Cardiac muscle cell (in vitro differentiated cells and primary cell): ENCODE data around the gene AFAP1L1. TPM values are rescaled to one million over a fixed set of nuclear protein-coding genes. Genes with fewer than 3 reads are reported as not detected.

Experiments used
- DNase-seq, 2 donors: peaks; one replicate each; pipeline versions ENCODE4 v3.0.0 to v3.0.0-alpha.2; 2010 to 2017; ENCODE audit warnings: low read depth in 1 of 2, low spot score in 1 of 2
- H3K27ac ChIP-seq: fragments of 200-600 bp; sonication (generic); 2 replicates; pipeline ENCODE4 v1.5.1; 2016
- H3K27me3 ChIP-seq: fragments of 200-600 bp; sonication (generic); 2 replicates; pipeline ENCODE4 v1.6.0; 2016; ENCODE audit warnings: control low read depth
- H3K36me3 ChIP-seq: fragments of 200-600 bp; sonication (generic); 2 replicates; pipeline ENCODE4 v1.5.1; 2016; ENCODE audit warnings: control low read depth
- H3K4me1 ChIP-seq: fragments of 200-600 bp; sonication (generic); 2 replicates; pipeline ENCODE4 v1.8.1; 2017; ENCODE audit warnings: low read depth, mild to moderate bottlenecking, mixed run types
- H3K4me3 ChIP-seq: fragments of 200-600 bp; sonication (generic); 2 replicates; pipeline ENCODE4 v1.5.1; 2016; ENCODE audit warnings: mild to moderate bottlenecking
- H3K9me3 ChIP-seq: fragments of 200-600 bp; sonication (generic); 2 replicates; pipeline ENCODE4 v1.5.1; 2017; ENCODE audit warnings: low read depth, mild to moderate bottlenecking, control low read depth
- polyA plus RNA-seq: library from polyadenylated mRNA; unstranded; fragments of >200 nt; fragmentation: Nextera tagmentation; extraction: Ambion mirVana; gene quantifications from 2 replicates; pipeline ENCODE4 v1.2.1, GENCODE V29; 2016
- total RNA-seq: library from RNA; depleted of rRNA; stranded (reverse); fragments of >200 nt; gene quantifications from 2 replicates; pipeline ENCODE4 v1.2.3, GENCODE V29; 2016
- TF ChIP-seq, protein P1 (sequence below): IDR thresholded peaks from 2 replicates; pipeline ENCODE4 v1.5.1; 2012; ENCODE audit warnings: low read depth, mild to moderate bottlenecking, low read length

The AFAP1L1 gene
- total and polyA plus RNA-seq, 2 experiments from 2014 or later, result 24.0 to 39.3 TPM

DNA sequence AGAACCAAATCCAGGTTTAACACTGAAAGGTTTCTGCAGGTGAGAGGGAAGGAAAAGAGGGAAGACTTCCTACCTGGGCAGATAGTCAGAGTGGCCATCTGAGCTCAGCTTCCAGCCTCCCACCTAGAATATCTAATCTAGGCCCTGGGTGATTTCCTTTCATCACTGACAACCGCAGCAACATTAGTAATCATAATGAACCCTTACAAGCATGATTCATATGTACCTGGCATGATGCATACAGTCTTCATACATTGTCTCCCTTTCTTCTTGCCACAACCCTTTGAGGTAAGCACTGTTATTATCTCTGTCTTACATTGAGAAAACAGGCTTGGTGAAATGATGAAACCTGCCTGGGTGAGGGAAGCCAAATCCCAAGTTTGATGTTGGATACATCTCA lies 13.5 kb downstream of the AFAP1L1 start:
- no peak overlapping the region for H3K4me3 ChIP-seq
- peaks cover 40% of the 10 kb centered on the region for H3K4me1 ChIP-seq
- no peaks in the 10 kb centered on the region for H3K36me3 ChIP-seq
- H3K9me3 ChIP-seq, result no peaks in the 10 kb centered on the region
- H3K27ac ChIP-seq, result no peak overlapping the region
- TF ChIP-seq, protein P1, sequence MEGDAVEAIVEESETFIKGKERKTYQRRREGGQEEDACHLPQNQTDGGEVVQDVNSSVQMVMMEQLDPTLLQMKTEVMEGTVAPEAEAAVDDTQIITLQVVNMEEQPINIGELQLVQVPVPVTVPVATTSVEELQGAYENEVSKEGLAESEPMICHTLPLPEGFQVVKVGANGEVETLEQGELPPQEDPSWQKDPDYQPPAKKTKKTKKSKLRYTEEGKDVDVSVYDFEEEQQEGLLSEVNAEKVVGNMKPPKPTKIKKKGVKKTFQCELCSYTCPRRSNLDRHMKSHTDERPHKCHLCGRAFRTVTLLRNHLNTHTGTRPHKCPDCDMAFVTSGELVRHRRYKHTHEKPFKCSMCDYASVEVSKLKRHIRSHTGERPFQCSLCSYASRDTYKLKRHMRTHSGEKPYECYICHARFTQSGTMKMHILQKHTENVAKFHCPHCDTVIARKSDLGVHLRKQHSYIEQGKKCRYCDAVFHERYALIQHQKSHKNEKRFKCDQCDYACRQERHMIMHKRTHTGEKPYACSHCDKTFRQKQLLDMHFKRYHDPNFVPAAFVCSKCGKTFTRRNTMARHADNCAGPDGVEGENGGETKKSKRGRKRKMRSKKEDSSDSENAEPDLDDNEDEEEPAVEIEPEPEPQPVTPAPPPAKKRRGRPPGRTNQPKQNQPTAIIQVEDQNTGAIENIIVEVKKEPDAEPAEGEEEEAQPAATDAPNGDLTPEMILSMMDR, result no peak
- H3K27me3 ChIP-seq, result no peaks in the 10 kb centered on the region
- no peak for DNase-seq

DNA sequence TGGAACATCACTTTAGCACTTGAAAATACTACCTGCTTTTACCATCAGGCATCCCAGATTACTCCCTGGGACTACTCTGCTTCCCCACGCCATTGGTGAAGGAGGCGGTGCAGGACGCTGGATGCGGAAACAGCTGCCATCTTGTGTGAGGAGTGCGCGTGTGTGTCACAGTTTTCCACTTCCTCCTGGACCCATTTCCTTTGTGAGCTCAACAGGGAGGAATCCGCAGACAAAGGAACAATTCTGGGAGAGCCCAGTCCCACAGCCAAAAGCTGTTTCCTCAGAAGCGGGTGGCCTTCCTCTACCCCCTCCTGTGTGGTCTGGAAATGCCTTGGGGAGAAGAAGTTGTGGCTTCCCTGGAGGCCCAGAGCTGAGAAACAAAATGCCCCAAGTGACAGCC lies 16.8 kb downstream of the AFAP1L1 start:
- no peaks in the 10 kb centered on the region for H3K27me3 ChIP-seq
- H3K9me3 ChIP-seq, result no peaks in the 10 kb centered on the region
- no peaks in the 10 kb centered on the region for H3K36me3 ChIP-seq
- peak in 1 of 2 donors; percentile 39 for DNase-seq
- H3K4me1 ChIP-seq, result peaks cover 31% of the 10 kb centered on the region
- H3K4me3 ChIP-seq, result no peak overlapping the region
- H3K27ac ChIP-seq, result peak overlapping the region; percentile 91
- TF ChIP-seq, protein P1, result no peak

DNA sequence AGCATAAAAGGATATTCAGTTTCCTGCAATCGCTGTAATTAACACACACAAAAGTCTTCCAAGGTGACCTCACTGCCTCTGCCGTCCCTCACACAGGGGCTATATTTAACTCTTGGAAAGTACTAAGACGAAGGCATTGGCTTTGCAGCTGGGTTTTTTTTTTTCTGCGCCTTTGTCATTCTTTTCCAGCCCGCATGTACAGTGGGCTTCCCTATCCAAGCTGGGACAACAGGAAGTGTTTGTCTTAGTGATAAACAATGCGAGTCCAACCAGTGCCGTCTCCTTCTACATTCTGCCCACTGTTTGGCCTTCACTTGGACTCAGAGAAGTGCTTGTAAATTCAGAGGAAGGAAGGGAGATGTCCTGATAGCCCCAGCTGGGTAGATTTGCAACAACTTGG lies 17.6 kb downstream of the AFAP1L1 start:
- Histone ChIP-seq H3K36me3 (no peaks in the 10 kb centered on the region), H3K4me3 (no peak overlapping the region), H3K4me1 (peaks cover 22% of the 10 kb centered on the region), H3K9me3 (no peaks in the 10 kb centered on the region), H3K27ac (peak overlapping the region; percentile 91), H3K27me3 (no peaks in the 10 kb centered on the region)
- TF ChIP-seq, protein P1, result no peak
- DNase-seq, result peak; percentile 34 to 67

DNA sequence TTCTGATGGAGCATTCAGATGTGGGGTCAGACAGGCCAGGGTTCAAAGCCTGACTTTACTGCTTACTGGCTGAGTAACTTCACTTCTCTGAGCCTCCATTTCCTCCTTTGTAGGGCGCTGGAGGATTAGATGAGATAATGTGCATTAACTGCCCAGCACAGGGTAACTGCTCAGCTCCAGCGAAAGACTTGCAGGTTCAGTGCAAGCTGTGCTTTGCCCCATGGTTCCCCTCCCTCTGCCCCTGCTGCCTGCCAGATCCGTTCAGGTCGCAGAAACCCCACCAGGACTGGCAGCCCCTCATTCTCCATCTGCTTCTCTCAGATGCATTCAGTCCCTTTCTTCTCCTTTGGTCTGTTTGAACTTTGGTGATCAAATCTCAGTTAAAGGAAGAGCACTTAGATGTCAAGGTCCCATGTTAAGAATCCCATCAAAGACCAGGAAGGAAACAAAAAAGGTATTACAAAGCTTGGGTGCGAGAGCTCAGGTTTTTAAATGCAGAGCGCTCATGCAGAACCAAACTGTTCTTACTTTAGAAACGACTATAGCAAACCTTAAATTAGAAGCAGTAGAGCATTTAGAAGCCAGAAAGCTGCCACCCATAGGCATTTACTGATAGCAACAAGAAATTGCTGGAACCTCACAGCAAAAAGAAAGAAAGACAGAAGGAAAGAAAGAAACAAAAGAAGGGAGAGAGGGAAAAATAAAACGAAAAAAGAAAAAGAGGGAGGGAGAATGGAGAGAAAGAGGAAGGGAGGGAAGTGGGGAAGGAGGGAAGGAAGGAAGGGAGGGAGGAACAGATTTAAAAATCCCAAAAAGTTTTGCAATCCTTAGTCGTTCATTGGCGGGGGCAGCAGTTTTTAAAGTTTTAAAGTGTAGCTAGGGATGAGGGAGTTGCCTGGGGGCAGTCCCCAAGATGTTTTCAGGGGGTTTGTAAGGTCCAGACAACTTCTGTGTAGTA lies 23.5 kb downstream of the AFAP1L1 start:
- peaks cover 24% of the 10 kb centered on the region for H3K4me1 ChIP-seq
- DNase-seq, result no peak
- H3K36me3 ChIP-seq, result no peaks in the 10 kb centered on the region
- H3K27ac ChIP-seq, result no peak overlapping the region
- TF ChIP-seq, protein P1, result no peak
- no peak overlapping the region for H3K4me3 ChIP-seq
- no peaks in the 10 kb centered on the region for H3K9me3 ChIP-seq
- H3K27me3 ChIP-seq, result no peaks in the 10 kb centered on the region

DNA sequence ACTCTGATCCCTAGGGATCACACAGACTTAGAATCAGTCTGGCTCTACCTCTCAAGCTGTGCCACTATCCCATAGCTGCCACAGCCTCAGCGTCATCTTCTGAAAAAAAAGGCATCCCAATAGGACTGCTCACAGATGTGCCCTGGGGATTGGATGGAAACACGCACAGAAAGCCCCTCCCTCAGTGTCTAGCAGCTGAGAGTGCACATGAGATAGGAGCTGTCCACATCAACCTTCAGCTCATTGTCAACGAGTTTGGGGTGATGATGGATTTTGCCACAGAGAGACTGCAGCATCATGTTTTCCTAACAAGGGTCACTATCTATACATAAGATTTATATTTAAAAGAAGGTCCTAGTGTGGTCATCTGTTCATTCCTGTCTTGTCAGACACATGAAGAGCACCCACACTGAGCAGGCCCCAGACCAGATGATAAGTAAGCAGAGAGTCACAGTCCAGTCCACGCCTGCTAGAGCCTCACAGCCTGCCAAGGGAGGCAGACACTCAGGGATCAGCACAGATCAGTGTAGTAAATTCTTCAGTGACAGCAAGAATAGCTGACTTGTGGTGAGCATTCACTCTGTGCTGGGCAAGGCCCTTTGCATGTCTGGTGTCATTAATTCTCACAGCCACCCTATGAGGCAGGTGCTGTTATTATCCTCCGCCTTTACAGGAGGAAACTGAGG lies 25.8 kb downstream of the AFAP1L1 start:
- Histone ChIP-seq H3K4me3 (no peak overlapping the region), H3K27ac (peak overlapping the region; percentile 44)
- TF ChIP-seq, protein P1, result no peak

More for the DNA sequence above, 25.8 kb downstream of the AFAP1L1 start:
- H3K4me1 ChIP-seq, result peaks cover 20% of the 10 kb centered on the region
- DNase-seq, result peak in 1 of 2 donors; percentile 57
- no peaks in the 10 kb centered on the region for H3K27me3 ChIP-seq
- H3K9me3 ChIP-seq, result no peaks in the 10 kb centered on the region
- no peaks in the 10 kb centered on the region for H3K36me3 ChIP-seq
